B cell (primary cell): ENCODE measurements around the gene SIK3.

ENCODE experiments used
- CTCF ChIP-seq: fragments of 200-600 bp; IDR thresholded peaks from one replicate; pipeline ENCODE4 v1.8.0; 2022; ENCODE audit warnings: antibody characterized with exemption, mild to moderate bottlenecking
- EZH2 ChIP-seq: IDR thresholded peaks from 2 replicates; pipeline ENCODE4 v1.6.1; 2012; ENCODE audit warnings: borderline replicate concordance, low read depth, mild to moderate bottlenecking, moderate library complexity, low read length; ENCODE audit not compliant: insufficient read depth, poor library complexity, severe bottlenecking

- TF ChIP-seq CTCF (no peak), EZH2 (no peak)
These were observed 121.2 kb downstream of the SIK3 start for GRCh38 chr11:116976941-116977570.
